GM10266 (cell line): ENCODE measurements around the gene IGF2R.

Experiments
- DNase-seq: peaks from one replicate; pipeline ENCODE4 v3.0.0; 2012; ENCODE audit errors: extremely low spot score
- CTCF ChIP-seq: IDR thresholded peaks from 2 replicates; pipeline ENCODE4 v1.5.1; 2012; ENCODE audit warnings: mild to moderate bottlenecking, low read depth; ENCODE audit not compliant: control insufficient read depth, insufficient read depth; ENCODE audit errors: missing control alignments

IGF2R gene

GRCh38 chr6:160034036-160034930, 65.4 kb downstream of the IGF2R start:
- no peak for DNase-seq
- TF ChIP-seq CTCF, result no peak

- TF ChIP-seq CTCF, result no peak
- DNase-seq, result no peak
These were observed 66.4 kb downstream of the IGF2R start for GRCh38 chr6:160035241-160035640.

- TF ChIP-seq CTCF, result no peak
- no peak for DNase-seq
These were observed 66.9 kb downstream of the IGF2R start for GRCh38 chr6:160035693-160036330.

- DNase-seq, result no peak
- TF ChIP-seq CTCF, result no peak
These were observed 67.4 kb downstream of the IGF2R start for GRCh38 chr6:160036331-160036695.

GRCh38 chr6:160036790-160037206, 67.9 kb downstream of the IGF2R start:
- DNase-seq, result no peak
- TF ChIP-seq CTCF, result no peak

- no peak for DNase-seq
- no peak for TF ChIP-seq CTCF
These were observed 69.6 kb downstream of the IGF2R start for GRCh38 chr6:160038479-160038878.

- DNase-seq, result no peak
- no peak for TF ChIP-seq CTCF
These were observed 70.6 kb downstream of the IGF2R start for GRCh38 chr6:160039441-160039840.
